Measurements from ENCODE around the gene B3GNT3. TPM values are rescaled to one million over a fixed set of nuclear protein-coding genes. Genes with fewer than 3 reads are reported as not detected.

Gene B3GNT3
- total and polyA plus RNA-seq, 2 of the 13 experiments (the other 11 are each of a cell fraction or from before 2014, with no cell fraction given) = 0.86 to 4.0 TPM

- TF ChIP-seq SKIL (CRISPR knock-in tag; IDR thresholded peaks at IDR 0.05; ENCODE audit: borderline replicate concordance) = no peak
- no peak for TF ChIP-seq ZNF652 (CRISPR knock-in tag; IDR thresholded peaks at IDR 0.05; ENCODE audit: borderline replicate concordance, low read depth)
- TF ChIP-seq RBM22 (optimal IDR thresholded peaks at IDR 0.05; ENCODE audit: low read length) = no peak
- no peak for TF ChIP-seq U2AF2 (IDR thresholded peaks at IDR 0.05; ENCODE audit: low read depth, low read length)
- no peak for TF ChIP-seq THAP8 (CRISPR knock-in tag; IDR thresholded peaks at IDR 0.05; ENCODE audit: borderline replicate concordance)
- TF ChIP-seq ZNF781 (CRISPR knock-in tag; IDR thresholded peaks at IDR 0.05; ENCODE audit: borderline replicate concordance, not compliant biosample characterization) = no peak
- TF ChIP-seq ZNF12 (CRISPR knock-in tag; IDR thresholded peaks at IDR 0.05) = peak; percentile 95
- no peak for TF ChIP-seq NFRKB (IDR thresholded peaks at IDR 0.05)
- no peak for TF ChIP-seq U2AF1 (optimal IDR thresholded peaks at IDR 0.05; ENCODE audit: low read depth, low read length)
- TF ChIP-seq BHLHE40 (IDR thresholded peaks at IDR 0.05; ENCODE audit: low read length) = no peak
- no peak for TF ChIP-seq PAF1 (CRISPR knock-in tag; IDR thresholded peaks at IDR 0.05)
- no peak for TF ChIP-seq ZNF558 (CRISPR knock-in tag; IDR thresholded peaks at IDR 0.05; ENCODE audit: borderline replicate concordance)
- no peak for TF ChIP-seq TOE1 (CRISPR knock-in tag; IDR thresholded peaks at IDR 0.05)
- no peak for TF ChIP-seq ZNF572 (CRISPR knock-in tag; IDR thresholded peaks at IDR 0.05)
- TF ChIP-seq MAF1 (CRISPR knock-in tag; IDR thresholded peaks at IDR 0.05; ENCODE audit: borderline replicate concordance) = no peak
- TF ChIP-seq RBM39 (IDR thresholded peaks at IDR 0.05; ENCODE audit: low read depth, low read length, poor library complexity, severe bottlenecking) = peak; percentile 33
These were observed 39.6 kb downstream of the B3GNT3 start (continued) for GRCh38 chr19:17834350-17835181.

All from HepG2 (cell line).